B cell (primary cell): ENCODE measurements around the gene DCTN3. TPM values are rescaled to one million over a fixed set of nuclear protein-coding genes. Genes with fewer than 3 reads are reported as not detected.

ENCODE experiments used
- ATAC-seq: fragments of 200-7000 bp; cut with Tn5 transposase; one replicate; pipeline ENCODE4 v1.10.0; 2021; ENCODE audit warnings: low read depth, mild to moderate bottlenecking, moderate number of reproducible peaks, moderate library complexity
- CTCF ChIA-PET: fragments of 350-600 bp; sonication (Branson Sonifier 250); formaldehyde crosslinking; loops from one replicate; lab custom pipeline; 2021; ENCODE audit warnings: antibody characterized with exemption, inconsistent platforms; lab: Charles Lee
- POLR2A ChIA-PET: fragments of 350-600 bp; sonication (Branson Sonifier 250); formaldehyde crosslinking; loops from one replicate; lab custom pipeline; 2021; ENCODE audit warnings: antibody characterized with exemption; lab: Charles Lee
- DNase-seq: peaks from one replicate; pipeline ENCODE4 v3.0.0; 2013
- H2AFZ ChIP-seq: 2 replicates; pipeline ENCODE4 v1.6.1; 2012; ENCODE audit warnings: mild to moderate bottlenecking, low read depth, low read length; ENCODE audit not compliant: insufficient read depth, poor library complexity, severe bottlenecking
- H3K27ac ChIP-seq, 2 donors: 1 replicate in 1 of 2; 2 replicates in 1 of 2; pipeline ENCODE4 v1.5.1; 2012 to 2013; ENCODE audit warnings: low read length in 2 of 2, mild to moderate bottlenecking in 2 of 2, moderate library complexity in 1 of 2
- H3K27me3 ChIP-seq, 4 experiments: fragments of 200-600 bp in 1 of 4; sonication (generic) in 1 of 4; replicated peaks in 1 of 4; 1 replicate in 2 of 4; 2 replicates in 2 of 4; pipeline versions ENCODE4 v1.6.1 to v1.7.0; 2013 to 2016; ENCODE audit warnings: low read length in 3 of 4, mild to moderate bottlenecking in 2 of 4, mixed read lengths in 1 of 4, moderate library complexity in 1 of 4; ENCODE audit not compliant: insufficient read depth in 4 of 4, control insufficient read depth in 3 of 4; ENCODE audit errors: control extremely low read depth in 1 of 4
- H3K36me3 ChIP-seq, 2 experiments: replicated peaks in 1 of 2; 1 replicate in 1 of 2; 2 replicates in 1 of 2; pipeline versions ENCODE4 v1.6.1 to v1.7.1; 2013; ENCODE audit warnings: low read length in 1 of 2; ENCODE audit not compliant: insufficient read depth in 2 of 2, control insufficient read depth in 1 of 2; ENCODE audit errors: control extremely low read depth in 1 of 2, extremely low read depth in 1 of 2
- H3K4me1 ChIP-seq, 2 donors: fragments of 200-600 bp in 1 of 2; sonication (generic) in 1 of 2; 1 replicate in 1 of 2; 2 replicates in 1 of 2; pipeline versions ENCODE4 v1.5.1 to v1.6.1; 2013 to 2017; ENCODE audit warnings: low read length in 2 of 2; ENCODE audit not compliant: control insufficient read depth in 2 of 2, insufficient read depth in 2 of 2
- H3K4me2 ChIP-seq: replicated peaks from 2 replicates; pipeline ENCODE3; 2012; ENCODE audit warnings: mild to moderate bottlenecking, low read depth, low read length; ENCODE audit not compliant: poor library complexity, severe bottlenecking
- H3K4me3 ChIP-seq, 5 experiments: fragments of 200-600 bp in 1 of 5; sonication (generic) in 1 of 5; 1 replicate in 3 of 5; 2 replicates in 2 of 5; pipeline versions ENCODE4 v1.5.1 to v1.7.0; 2011 to 2016; ENCODE audit warnings: low read length in 4 of 5, mild to moderate bottlenecking in 4 of 5, low read depth in 2 of 5, control low read depth in 1 of 5, moderate library complexity in 1 of 5; ENCODE audit not compliant: insufficient read depth in 1 of 5; ENCODE audit errors: control extremely low read depth in 1 of 5, extremely low read depth in 1 of 5
- H3K79me2 ChIP-seq: fragments of 200-600 bp; sonication (generic); one replicate; pipeline ENCODE4 v1.6.0; 2016; ENCODE audit warnings: low read length; ENCODE audit not compliant: control insufficient read depth, insufficient read depth
- H3K9ac ChIP-seq: fragments of 200-600 bp; sonication (generic); 2 replicates; pipeline ENCODE4 v1.6.1; 2017; ENCODE audit warnings: mild to moderate bottlenecking, low read length, moderate library complexity
- H3K9me3 ChIP-seq, 3 donors: one replicate each; pipeline versions ENCODE4 v1.6.1 to v1.7.1; 2013; ENCODE audit warnings: low read length in 2 of 3; ENCODE audit not compliant: control insufficient read depth in 2 of 3, insufficient read depth in 1 of 3; ENCODE audit errors: control extremely low read depth in 1 of 3
- H4K20me1 ChIP-seq: 2 replicates; pipeline ENCODE4 v1.6.0; 2012; ENCODE audit warnings: mild to moderate bottlenecking, low read length; ENCODE audit not compliant: insufficient read depth, control insufficient read depth, poor library complexity, severe bottlenecking
- H3K27ac Mint-ChIP-seq: one replicate; pipeline ENCODE4 v1.8.0; 2021; ENCODE audit warnings: mixed read lengths
- H3K27me3 Mint-ChIP-seq: one replicate; pipeline ENCODE4 v1.8.0; 2021; ENCODE audit warnings: mixed read lengths
- H3K4me1 Mint-ChIP-seq: one replicate; pipeline ENCODE4 v1.8.0; 2021; ENCODE audit warnings: mixed read lengths
- H3K4me3 Mint-ChIP-seq: one replicate; pipeline ENCODE4 v1.8.0; 2021; ENCODE audit warnings: mixed read lengths
- H3K9me3 Mint-ChIP-seq: one replicate; pipeline ENCODE4 v1.8.0; 2022; ENCODE audit warnings: mixed read lengths; ENCODE audit not compliant: insufficient read depth
- CTCF ChIP-seq: fragments of 200-600 bp; IDR thresholded peaks from one replicate; pipeline ENCODE4 v1.8.0; 2022; ENCODE audit warnings: antibody characterized with exemption, mild to moderate bottlenecking
- EZH2 ChIP-seq: IDR thresholded peaks from 2 replicates; pipeline ENCODE4 v1.6.1; 2012; ENCODE audit warnings: borderline replicate concordance, low read depth, mild to moderate bottlenecking, moderate library complexity, low read length; ENCODE audit not compliant: insufficient read depth, poor library complexity, severe bottlenecking
- WGBS: methylation state at CpG from one replicate; pipeline ENCODE4 v1.1.5; 2013; ENCODE audit warnings: missing lambda C conversion rate; ENCODE audit not compliant: insufficient coverage; 5-methylcytosine and 5-hydroxymethylcytosine counted together
- intact Hi-C: fragments of 100-400 bp; cut with micrococcal nuclease; formaldehyde crosslinking; loops from one replicate; pipeline ENCODE4 v1.10.0; 2022
- polyA plus RNA-seq: library from polyadenylated mRNA; depleted of rRNA; stranded (reverse); fragments of >200 nt; gene quantifications from 2 replicates; pipeline ENCODE4 v1.2.3, GENCODE V29; 2012
- total RNA-seq, 2 donors: library from RNA; stranded (reverse); fragments of 120-200 nt in 1 of 2; gene quantifications; 1 replicate in 1 of 2; 2 replicates in 1 of 2; pipeline versions ENCODE4 v1.2.3 to v1.2.4, GENCODE V29; 2013 to 2022

The DCTN3 gene
- total and polyA plus RNA-seq, 2 donors (not counting 1 experiment from before 2014, with no cell fraction given) = 48.2 to 75.0 TPM

GRCh38 chr9:34651876-34652601 lies 31.7 kb upstream of the DCTN3 start, which contains the start of gene IL11RA:
IL11RA (plus strand) TSS chr9:34652185; CDS start chr9:34655218, 3,033 bp downstream.
- H3K9ac ChIP-seq = no peak within 1 kb of the TSS
- ChIA-PET CTCF (no interaction called here), POLR2A (interaction anchor here (0.6 kb wide), 1 partner anchor 37 kb away, joined by 3 read pairs; no protein-coding TSS in a partner anchor)
- H3K4me2 ChIP-seq = no peak within 1 kb of the TSS
- ATAC-seq = peak; percentile 28
- peaks cover 8 to 12% of the 10 kb centered on the region in 2 donors for H3K4me1 ChIP-seq
- Mint-ChIP-seq H3K4me3 (peak within 1 kb of the TSS; percentile 20), H3K9me3 (no peaks in the 10 kb centered on the region), H3K27ac (peak within 1 kb of the TSS; percentile 3), H3K27me3 (peaks cover 3% of the 10 kb centered on the region), H3K4me1 (peaks cover 30% of the 10 kb centered on the region)
- no peaks in the 10 kb centered on the region for H3K27me3 ChIP-seq
- H3K79me2 ChIP-seq = peaks cover 15% of the 10 kb centered on the region
- no peak for DNase-seq
- WGBS = 53% methylated on average over 18 of the region's 24 CpGs
- H3K4me3 ChIP-seq = no peak within 1 kb of the TSS
- H3K9me3 ChIP-seq = no peaks in the 10 kb centered on the region
- intact Hi-C loops = no loop called here
- H3K36me3 ChIP-seq = peaks cover 0 to 18% of the 10 kb centered on the region in 2 experiments
- peaks cover 12% of the 10 kb centered on the region for H4K20me1 ChIP-seq
- no peak within 1 kb of the TSS for H2AFZ ChIP-seq
- H3K27ac ChIP-seq = no peak within 1 kb of the TSS
- TF ChIP-seq EZH2 (no peak), CTCF (no peak)

GRCh38 chr9:34651321-34651720 lies 31.0 kb upstream of the DCTN3 start:
- Mint-ChIP-seq H3K9me3 (no peaks in the 10 kb centered on the region), H3K4me3 (no peak overlapping the region), H3K27me3 (peaks cover 3% of the 10 kb centered on the region), H3K4me1 (peaks cover 36% of the 10 kb centered on the region), H3K27ac (no peak overlapping the region)
- ATAC-seq (no peak), DNase-seq (no peak)
- intact Hi-C loops = no loop called here
- no peak overlapping the region for H3K4me3 ChIP-seq
- H3K4me1 ChIP-seq = peaks cover 11 to 13% of the 10 kb centered on the region in 2 donors
- no peaks in the 10 kb centered on the region for H3K27me3 ChIP-seq
- H3K79me2 ChIP-seq = peaks cover 19% of the 10 kb centered on the region
- H3K9ac ChIP-seq = no peak overlapping the region
- peaks cover 14% of the 10 kb centered on the region for H4K20me1 ChIP-seq
- H2AFZ ChIP-seq = no peak overlapping the region
- ChIA-PET POLR2A (no interaction called here), CTCF (no interaction called here)
- whole genome bisulfite sequencing = 89% methylated on average over 2 of the region's 4 CpGs
- H3K4me2 ChIP-seq = no peak overlapping the region
- no peak overlapping the region for H3K27ac ChIP-seq
- no peaks in the 10 kb centered on the region for H3K9me3 ChIP-seq
- TF ChIP-seq CTCF = no peak
- TF ChIP-seq EZH2 = no peak
- H3K36me3 ChIP-seq = peaks cover 0 to 18% of the 10 kb centered on the region in 2 experiments
